ENCODE measurements around the gene TSNAXIP1. TPM values are rescaled to one million over a fixed set of nuclear protein-coding genes. Genes with fewer than 3 reads are reported as not detected.
"Not testable (repeated sequence)": the region's sequence is repeated elsewhere in the genome, so short reads cannot be mapped to it uniquely, and the experiment has no call there.

The TSNAXIP1 gene
- total RNA-seq, 1 donor from 2014 or later: 0.51 TPM

DNA sequence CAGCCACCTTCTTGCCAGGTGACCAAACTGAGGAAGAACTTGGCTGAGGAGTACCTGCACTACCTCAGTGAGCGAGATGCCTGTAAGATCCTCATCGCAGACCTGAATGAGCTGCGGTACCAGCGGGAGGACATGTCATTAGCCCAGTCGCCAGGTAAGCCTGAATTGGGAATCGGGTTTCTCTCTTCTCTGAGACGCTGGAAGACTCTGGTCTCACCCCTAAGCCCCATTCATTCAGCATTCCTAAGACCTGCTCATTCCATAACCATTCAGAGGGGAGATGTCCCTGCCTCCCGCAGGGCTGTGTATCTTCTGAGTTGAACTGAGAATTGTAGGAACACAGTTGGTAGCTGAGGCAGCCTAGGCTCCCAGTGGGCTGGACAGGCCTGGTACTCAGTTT is 18.4 kb downstream of the TSNAXIP1 start:
- intact Hi-C loops (cut with DNase I): no loop called here
- DNase-seq (ENCODE audit: low spot score): no peak

DNA sequence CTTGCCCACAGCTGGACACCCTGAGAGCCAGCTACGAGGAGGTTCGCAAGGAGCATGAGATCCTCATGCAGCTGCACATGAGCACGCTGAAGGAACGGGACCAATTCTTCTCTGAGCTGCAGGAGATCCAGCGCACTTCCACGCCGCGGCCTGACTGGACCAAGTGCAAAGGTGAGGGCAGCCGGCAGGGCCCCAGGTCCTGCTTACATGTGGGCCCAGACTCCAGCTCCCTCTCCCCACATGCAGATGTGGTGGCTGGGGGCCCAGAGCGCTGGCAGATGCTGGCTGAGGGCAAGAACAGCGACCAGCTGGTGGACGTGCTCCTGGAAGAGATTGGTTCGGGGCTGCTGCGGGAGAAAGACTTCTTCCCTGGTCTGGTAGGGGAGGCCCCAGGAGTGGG is 19.2 kb downstream of the TSNAXIP1 start:
- intact Hi-C loops (cut with DNase I): no loop called here
- DNase-seq (ENCODE audit: low spot score): no peak

DNA sequence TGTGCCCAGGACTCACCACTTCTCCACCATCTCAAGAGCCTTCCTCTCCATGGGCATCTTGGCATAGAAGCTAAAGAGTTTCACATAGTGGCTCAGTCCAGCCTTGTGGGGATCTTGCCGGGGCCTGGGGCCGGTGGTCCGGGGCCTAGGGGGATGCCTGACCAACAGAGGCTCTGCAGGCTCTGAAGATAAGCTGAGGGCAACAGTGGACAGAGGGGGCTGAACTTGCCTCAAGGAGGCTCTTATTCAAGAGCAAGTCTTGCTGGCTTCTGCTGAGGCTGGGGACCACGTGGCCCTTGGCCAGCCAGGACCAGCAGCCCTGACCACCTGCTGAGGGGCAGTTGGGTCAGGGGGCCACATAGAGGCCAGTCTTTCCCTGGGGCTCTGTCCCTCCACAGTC is 22.0 kb downstream of the TSNAXIP1 start:
- intact Hi-C loops (cut with DNase I): no loop called here
- DNase-seq (ENCODE audit: low spot score): no peak

- no peak for DNase-seq (ENCODE audit: low spot score)
- intact Hi-C loops (cut with DNase I): loop anchor here (5.0 kb wide), 1 partner anchor 99 kb away; the partner anchor contains the start of gene CTRL
These were observed 26.3 kb downstream of the TSNAXIP1 start for GRCh38 chr16:67833030-67833414.

DNA sequence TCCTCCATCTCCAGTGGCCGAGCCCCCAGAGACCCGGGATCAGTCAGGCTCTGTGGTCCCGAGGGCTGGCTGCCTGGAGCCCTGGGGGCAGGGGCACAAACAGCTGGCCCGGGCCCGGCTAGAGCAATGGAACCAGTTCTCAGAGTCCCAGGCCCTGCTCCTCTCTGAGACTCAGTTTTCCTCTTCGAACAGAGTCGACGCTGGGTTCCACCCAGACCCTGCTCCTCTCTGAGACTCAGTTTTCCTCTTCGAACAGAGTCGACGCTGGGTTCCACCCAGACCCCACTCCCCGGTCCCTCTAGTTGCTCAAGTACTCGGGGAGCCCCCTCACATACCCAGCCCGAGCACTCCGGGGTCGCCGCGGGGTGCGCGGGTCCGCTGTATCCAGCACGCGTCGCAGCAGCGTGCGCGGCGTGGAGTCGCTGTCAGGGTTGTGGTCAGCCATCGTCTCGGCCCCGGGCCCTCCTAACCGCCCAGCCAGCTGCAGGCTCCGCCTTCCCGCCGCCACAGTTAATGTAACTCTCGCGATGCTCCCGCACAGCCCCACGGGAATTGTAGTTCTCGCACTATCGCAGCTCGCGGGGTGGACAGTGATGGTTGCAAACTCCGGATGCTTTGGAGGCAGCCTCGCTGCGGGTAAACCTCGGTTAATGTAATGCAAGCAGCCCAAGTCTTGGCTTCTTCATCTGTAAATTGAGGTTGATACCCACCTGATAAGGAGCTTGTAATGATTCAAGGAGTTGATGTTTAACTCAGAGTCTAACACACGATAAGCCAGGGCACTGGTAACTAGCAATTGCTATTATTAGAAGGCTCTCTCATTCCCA is 26.9 kb downstream of the TSNAXIP1 start:
- intact Hi-C loops (cut with DNase I): loop anchor here (5.0 kb wide), 1 partner anchor 99 kb away; the partner anchor contains the start of gene CTRL
- peak; percentile 98 for DNase-seq (ENCODE audit: low spot score)

DNA sequence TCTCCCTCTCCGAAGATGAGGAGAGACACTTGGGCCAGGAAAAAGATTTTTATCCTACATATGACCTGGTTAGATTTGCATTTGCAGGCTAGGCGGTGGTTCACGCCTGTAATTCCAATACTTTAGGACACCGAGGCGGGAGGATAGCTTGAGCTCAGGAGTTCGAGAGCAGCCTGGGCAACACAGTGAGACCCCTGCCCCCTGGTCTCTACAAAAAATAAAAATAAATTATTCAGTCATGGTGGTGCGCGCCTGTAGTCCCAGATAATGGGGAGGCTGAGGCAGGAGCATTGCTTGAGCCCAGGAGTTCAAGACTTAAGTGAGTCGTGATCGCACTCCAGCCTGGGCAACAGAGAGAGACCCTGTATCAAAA is 27.5 kb downstream of the TSNAXIP1 start:
- DNase-seq (ENCODE audit: low spot score): no peak
- intact Hi-C loops (cut with DNase I): loop anchor here (5.0 kb wide), 1 partner anchor 98 kb away; the partner anchor contains the start of gene CTRL

- intact Hi-C loops (cut with DNase I); DNase-seq (ENCODE audit: low spot score): not testable (repeated sequence)
These were observed 30.5 kb downstream of the TSNAXIP1 start for GRCh38 chr16:67837190-67837589.

DNA sequence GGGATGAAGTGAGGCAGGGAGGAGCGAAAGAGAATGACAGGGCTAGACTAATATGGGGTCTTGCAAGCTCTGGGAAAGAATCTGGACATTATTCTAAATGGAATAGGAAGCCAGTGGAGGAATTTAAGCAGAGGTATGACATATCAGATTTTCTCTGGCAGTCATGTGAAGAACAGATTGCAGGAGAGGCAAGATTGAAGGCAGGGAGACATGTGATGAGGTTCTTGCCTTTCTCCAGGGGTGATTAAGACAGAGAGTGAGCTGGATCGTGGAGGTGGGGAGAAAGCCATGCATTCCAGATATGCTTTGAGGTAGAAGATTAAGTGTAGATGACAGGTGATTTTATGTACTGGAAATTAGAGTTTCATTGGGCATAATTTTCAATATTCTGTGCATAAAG is 31.1 kb downstream of the TSNAXIP1 start:
- DNase-seq (ENCODE audit: low spot score): no peak
- intact Hi-C loops (cut with DNase I): no loop called here

DNA sequence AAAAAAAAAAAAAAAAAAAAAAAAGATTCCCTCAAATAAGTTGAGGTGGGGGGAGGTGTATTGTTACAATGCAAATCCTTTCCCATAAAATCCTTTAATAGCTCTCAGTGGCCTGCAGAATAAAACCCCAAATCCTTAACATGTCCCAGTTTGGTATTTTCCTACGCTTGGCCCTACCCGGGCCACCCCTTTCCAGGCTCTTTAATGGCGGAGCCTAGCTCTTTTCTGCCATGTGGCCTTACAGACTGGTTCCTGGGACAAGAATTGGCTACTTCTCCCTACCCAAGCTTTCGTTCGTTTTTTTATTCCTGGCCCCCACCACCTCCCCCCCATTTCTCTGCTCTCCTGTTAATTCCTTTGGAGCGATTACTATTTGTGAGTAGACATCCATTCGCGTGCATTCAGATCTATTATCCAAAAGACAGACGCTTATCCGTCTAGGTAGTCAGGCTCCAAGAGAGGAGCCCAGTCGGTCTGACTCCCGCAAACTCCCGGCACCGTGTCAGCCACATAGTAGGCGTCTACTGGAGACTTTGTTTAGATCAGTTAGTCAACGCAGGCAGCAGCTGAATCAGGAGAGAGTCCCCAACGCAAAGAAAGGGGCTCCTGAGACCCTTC is 34.6 kb downstream of the TSNAXIP1 start:
- intact Hi-C loops (cut with DNase I): no loop called here
- DNase-seq (ENCODE audit: low spot score): no peak

- intact Hi-C loops (cut with DNase I): loop anchor here (2.0 kb wide), 1 partner anchor 31 kb away; the partner anchor contains the start of gene EDC4
- DNase-seq (ENCODE audit: low spot score): peak; percentile 97
These were observed 35.3 kb downstream of the TSNAXIP1 start, which contains the start of gene THAP11 for GRCh38 chr16:67841816-67842508. THAP11 (plus strand) TSS chr16:67842320; CDS start chr16:67842555, 235 bp downstream.

DNA sequence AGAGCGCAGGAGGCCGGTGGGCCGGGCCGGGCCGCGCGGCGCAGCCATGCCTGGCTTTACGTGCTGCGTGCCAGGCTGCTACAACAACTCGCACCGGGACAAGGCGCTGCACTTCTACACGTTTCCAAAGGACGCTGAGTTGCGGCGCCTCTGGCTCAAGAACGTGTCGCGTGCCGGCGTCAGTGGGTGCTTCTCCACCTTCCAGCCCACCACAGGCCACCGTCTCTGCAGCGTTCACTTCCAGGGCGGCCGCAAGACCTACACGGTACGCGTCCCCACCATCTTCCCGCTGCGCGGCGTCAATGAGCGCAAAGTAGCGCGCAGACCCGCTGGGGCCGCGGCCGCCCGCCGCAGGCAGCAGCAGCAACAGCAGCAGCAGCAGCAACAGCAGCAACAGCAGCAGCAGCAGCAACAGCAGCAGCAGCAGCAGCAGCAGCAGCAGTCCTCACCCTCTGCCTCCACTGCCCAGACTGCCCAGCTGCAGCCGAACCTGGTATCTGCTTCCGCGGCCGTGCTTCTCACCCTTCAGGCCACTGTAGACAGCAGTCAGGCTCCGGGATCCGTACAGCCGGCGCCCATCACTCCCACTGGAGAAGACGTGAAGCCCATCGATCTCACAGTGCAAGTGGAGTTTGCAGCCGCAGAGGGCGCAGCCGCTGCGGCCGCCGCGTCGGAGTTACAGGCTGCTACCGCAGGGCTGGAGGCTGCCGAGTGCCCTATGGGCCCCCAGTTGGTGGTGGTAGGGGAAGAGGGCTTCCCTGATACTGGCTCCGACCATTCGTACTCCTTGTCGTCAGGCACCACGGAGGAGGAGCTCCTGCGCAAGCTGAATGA is 36.0 kb downstream of the TSNAXIP1 start:
- no peak for DNase-seq (ENCODE audit: low spot score)
- intact Hi-C loops (cut with DNase I): loop anchor here (2.0 kb wide), 1 partner anchor 30 kb away; the partner anchor contains the start of gene EDC4

DNA sequence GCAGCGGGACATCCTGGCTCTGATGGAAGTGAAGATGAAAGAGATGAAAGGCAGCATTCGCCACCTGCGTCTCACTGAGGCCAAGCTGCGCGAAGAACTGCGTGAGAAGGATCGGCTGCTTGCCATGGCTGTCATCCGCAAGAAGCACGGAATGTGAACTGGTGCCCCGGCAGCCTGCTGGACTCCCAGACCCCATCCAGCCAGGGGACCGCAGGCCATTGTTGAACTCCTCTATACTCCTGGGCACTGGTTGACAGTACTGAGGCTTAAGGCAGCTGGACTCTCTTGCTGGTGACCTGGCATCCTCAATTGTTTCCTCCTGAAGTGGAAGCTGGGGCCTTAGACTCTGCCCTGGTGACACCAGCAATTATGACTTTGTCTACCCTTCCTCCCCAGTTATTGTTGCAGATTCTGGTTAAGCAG is 36.7 kb downstream of the TSNAXIP1 start:
- intact Hi-C loops (cut with DNase I): loop anchor here (2.0 kb wide), 1 partner anchor 29 kb away; the partner anchor contains the start of gene EDC4

DNA sequence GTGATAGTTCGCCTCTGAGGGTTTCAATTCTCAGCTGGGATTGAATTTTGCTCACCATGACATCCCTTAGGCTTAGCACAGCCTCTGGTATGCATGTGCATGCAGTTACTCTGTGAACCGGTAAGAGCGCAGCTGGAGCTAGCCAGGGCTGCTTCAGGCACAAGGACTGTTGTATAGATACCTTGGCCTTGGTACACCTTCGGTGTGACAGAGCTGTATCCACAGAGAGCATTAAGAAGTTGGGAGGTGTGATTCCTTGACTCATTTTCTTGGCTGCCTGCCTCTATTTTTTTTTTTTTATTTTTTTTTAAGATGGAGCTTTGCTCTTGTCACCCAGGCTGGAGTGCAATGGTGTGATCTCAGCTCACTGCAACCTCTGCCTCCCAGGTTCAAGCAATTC is 37.8 kb downstream of the TSNAXIP1 start:
- intact Hi-C loops (cut with DNase I): no loop called here
- DNase-seq (ENCODE audit: low spot score): no peak

More for the DNA sequence above, 36.7 kb downstream of the TSNAXIP1 start:
- DNase-seq (ENCODE audit: low spot score): no peak

DNA sequence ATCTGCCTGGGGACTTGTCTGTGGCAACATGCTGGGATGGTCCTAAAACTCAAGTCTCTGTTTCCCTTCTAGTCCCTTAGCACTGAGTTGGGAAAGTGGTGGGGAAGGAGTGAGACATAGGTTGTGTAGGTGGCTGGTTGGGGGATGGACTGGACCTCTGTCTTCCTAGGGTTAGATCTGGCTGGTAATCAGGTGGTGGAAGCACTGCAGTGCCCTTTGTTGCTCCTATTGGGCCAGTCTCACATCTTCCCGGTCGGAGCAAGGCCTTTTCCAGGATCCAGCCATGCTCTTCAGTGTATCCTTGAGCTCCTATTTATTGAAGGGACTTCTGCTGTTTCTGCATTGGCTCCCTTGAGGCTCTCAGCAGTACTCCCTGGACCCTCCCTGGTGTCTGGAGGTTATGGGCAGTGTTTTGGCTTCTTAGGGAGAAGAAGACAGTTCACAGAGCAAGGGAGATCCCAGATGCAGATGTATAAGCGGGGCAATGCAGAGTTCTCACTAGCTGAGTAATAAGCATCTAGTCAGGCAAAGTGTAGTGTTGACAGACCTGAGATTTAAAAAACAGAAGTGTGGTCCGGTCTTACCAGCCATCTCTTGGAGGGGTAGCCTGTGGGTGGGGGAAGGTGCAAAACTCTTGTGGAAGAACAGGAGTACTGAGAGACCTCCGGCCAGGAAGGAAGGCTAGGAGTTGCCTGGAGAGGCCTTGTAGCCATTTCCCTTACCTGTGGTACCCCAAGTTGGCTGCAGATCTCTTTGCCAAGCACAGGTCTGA is 38.8 kb downstream of the TSNAXIP1 start:
- intact Hi-C loops (cut with DNase I): loop anchor here (2.0 kb wide), 1 partner anchor 17 kb away; no protein-coding TSS in a partner anchor
- DNase-seq (ENCODE audit: low spot score): no peak

DNA sequence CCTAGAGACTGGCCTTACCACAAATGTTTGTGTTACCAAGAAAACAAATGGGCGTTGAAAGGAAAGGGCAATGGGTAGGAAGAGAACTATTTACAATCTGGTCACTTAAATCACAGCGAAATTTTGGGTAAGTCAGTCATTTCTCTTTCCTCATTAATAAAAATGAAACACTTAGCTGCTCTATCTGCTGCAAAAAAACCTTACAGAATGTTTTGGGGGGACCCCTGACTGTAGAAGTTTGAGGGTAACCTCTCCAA is 39.3 kb downstream of the TSNAXIP1 start:
- intact Hi-C loops (cut with DNase I): loop anchor here (2.0 kb wide), 1 partner anchor 17 kb away; no protein-coding TSS in a partner anchor

DNA sequence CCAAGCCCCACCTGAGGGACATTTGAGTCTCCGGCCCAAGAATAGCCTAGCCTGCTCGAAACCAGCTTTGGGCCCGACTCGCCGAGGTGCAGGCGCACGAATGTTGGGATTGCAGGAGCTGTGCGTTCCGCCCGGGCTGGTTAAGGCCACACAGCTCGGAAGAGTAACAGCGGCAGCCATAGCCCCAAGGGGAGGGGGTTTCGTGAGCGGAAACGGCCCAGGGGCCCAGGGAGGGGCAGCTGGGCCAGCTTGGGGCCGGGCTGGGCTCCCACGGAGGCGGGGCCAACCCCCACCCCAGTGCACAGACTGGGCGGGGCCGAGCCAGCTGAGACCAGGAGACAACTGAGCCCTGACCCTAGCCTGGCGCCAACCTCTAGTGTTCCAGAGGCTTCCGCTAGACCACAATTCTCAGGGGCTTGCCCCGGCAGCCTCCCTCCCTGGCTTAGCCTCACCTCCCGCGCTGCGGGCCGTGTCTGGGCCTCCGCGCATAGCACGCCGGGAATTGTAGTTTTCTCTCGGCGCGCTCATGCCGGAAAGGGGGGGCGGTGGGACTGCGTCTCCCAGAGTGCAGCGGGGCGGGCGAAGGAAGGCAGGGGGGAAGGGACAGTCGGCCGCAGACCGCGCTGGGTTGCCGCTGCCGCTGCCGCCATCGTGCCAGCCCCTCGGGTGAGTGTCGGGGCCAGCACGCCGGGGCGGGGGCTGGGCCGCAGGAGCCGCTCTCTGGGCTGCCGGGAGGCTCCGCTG is 39.8 kb downstream of the TSNAXIP1 start, which contains the start of gene NUTF2:
Gene NUTF2 (plus strand): TSS at position 614 of the 744 bp plus-strand sequence. CDS start 18,198 bp downstream, outside the sequence.
- intact Hi-C loops (cut with DNase I): loop anchor here (2.0 kb wide), 1 partner anchor 16 kb away; no protein-coding TSS in a partner anchor
- peak; percentile 98 for DNase-seq (ENCODE audit: low spot score)

More for the DNA sequence above, 39.3 kb downstream of the TSNAXIP1 start:
- no peak for DNase-seq (ENCODE audit: low spot score)

GRCh38 chr16:67847064-67847861 is 40.6 kb downstream of the TSNAXIP1 start, which contains the start of gene CENPT:
CENPT (minus strand) TSS chr16:67847693; CDS start chr16:67833859, 13,834 bp downstream.
- DNase-seq (ENCODE audit: low spot score): no peak

More at GRCh38 chr16:67847064-67847861, 40.6 kb downstream of the TSNAXIP1 start, which contains the start of gene CENPT:
- intact Hi-C loops (cut with DNase I): loop anchor here (2.0 kb wide), 1 partner anchor 16 kb away; no protein-coding TSS in a partner anchor

All from cardiac septum (tissue), 1 donor.